Heart left ventricle (tissue), 16 donors: Measurements from ENCODE around the gene MEIOB. TPM values are rescaled to one million over a fixed set of nuclear protein-coding genes. Genes with fewer than 3 reads are reported as not detected.

Source experiments
- ATAC-seq, 4 donors: fragments of 200-7000 bp; cut with Tn5 transposase; one replicate each; pipeline ENCODE4 v1.9.1; 2020 to 2022; ENCODE audit warnings: moderate library complexity in 4 of 4, mild to moderate bottlenecking in 3 of 4, moderate number of reproducible peaks in 1 of 4
- DNase-seq, 5 donors: peaks; one replicate each; pipeline ENCODE4 v3.0.0-alpha.2; 2020
- H3K27ac ChIP-seq, 12 donors: fragments of 200-600 bp; sonication (generic) in 4 of 12; one replicate each; pipeline versions ENCODE4 v1.5.0 to v1.8.0; 2016 to 2022; ENCODE audit warnings: mild to moderate bottlenecking in 2 of 12
- H3K27me3 ChIP-seq, 9 donors: fragments of 200-600 bp; sonication (generic) in 2 of 9; one replicate each; pipeline versions ENCODE4 v1.5.1 to v1.8.0; 2016 to 2022; ENCODE audit warnings: mild to moderate bottlenecking in 3 of 9
- H3K36me3 ChIP-seq, 9 donors: fragments of 200-600 bp; sonication (generic) in 2 of 9; one replicate each; pipeline versions ENCODE4 v1.5.0 to v1.8.0; 2018 to 2022; ENCODE audit warnings: mild to moderate bottlenecking in 2 of 9
- H3K4me1 ChIP-seq, 12 donors: fragments of 200-600 bp; sonication (generic) in 4 of 12; one replicate each; pipeline versions ENCODE4 v1.5.0 to v1.8.0; 2016 to 2022; ENCODE audit warnings: mild to moderate bottlenecking in 3 of 12
- H3K4me3 ChIP-seq, 12 donors: fragments of 200-600 bp; sonication (generic) in 4 of 12; one replicate each; pipeline versions ENCODE4 v1.5.0 to v1.8.0; 2017 to 2022; ENCODE audit warnings: mild to moderate bottlenecking in 9 of 12, moderate library complexity in 4 of 12
- H3K9me3 ChIP-seq, 12 donors: fragments of 200-600 bp; sonication (generic) in 4 of 12; one replicate each; pipeline versions ENCODE4 v1.5.0 to v1.8.0; 2016 to 2022; ENCODE audit warnings: mild to moderate bottlenecking in 1 of 12
- CTCF ChIP-seq, 12 donors: fragments of 200-600 bp; sonication (generic) in 4 of 12; IDR thresholded peaks; one replicate each; pipeline versions ENCODE4 v1.5.0 to v1.8.0; 2018 to 2022; ENCODE audit warnings: antibody characterized with exemption in 12 of 12, mild to moderate bottlenecking in 5 of 12
- POLR2A ChIP-seq, 2 donors: fragments of 450-650 bp; IDR thresholded peaks; one replicate each; pipeline ENCODE4 v1.6.1; 2017; ENCODE audit warnings: antibody characterized with exemption in 2 of 2, mild to moderate bottlenecking in 2 of 2, moderate library complexity in 2 of 2
- WGBS, 4 donors: extraction: QIAGEN DNeasy Blood & Tissue Kit in 2 of 4; methylation state at CpG; one replicate each; pipeline versions ENCODE4 v1.1.5 to v1.1.7; 2013 to 2018; 5-methylcytosine and 5-hydroxymethylcytosine counted together
- intact Hi-C, 10 donors: fragments of 100-400 bp; cut with DNase I; formaldehyde crosslinking; loops; one replicate each; pipeline versions ENCODE4 v1.11.1 to v1.14.2; 2022
- polyA plus RNA-seq, 2 donors: library from polyadenylated mRNA; stranded (reverse); fragments of 200-250 nt; gene quantifications; one replicate each; pipeline ENCODE4 v1.2.3, GENCODE V29; 2013
- total RNA-seq, 9 donors: library from RNA; depleted of rRNA in 2 of 9; stranded (reverse); fragments of >200 nt in 2 of 9; fragmentation: NEBNext Ultra II Directional in 3 of 9; extraction: Animal tissue kit (Norgen Biotek cat#: 25700) in 3 of 9; gene quantifications; one replicate each; pipeline versions ENCODE4 v1.1.0 to v1.2.4, GENCODE V29; 2016 to 2023
- donor health status: ischemic (EF 13 %, LVEDD 7.1; RV severe dilation, severe dysfunction).
- donor health status: healthy with polysubstance abuse.
- donor health status: DM: no; HTN: yes; CAD: no.
- donor health status: DM: no; HTN: no; CAD: no.
- donor health status: ischemic (EF 25% LVEDD 6.9; RV normal size, moderate dysfunction).
- donor health status: ischemic (EF 25% LVEDD 5.7; RV mildly dilated, moderate dysfunction).
- donor health status: healthy.
- donor health status: DM: yes; HTN: yes; CAD: no.
- donor health status: ischemic (EF 35%, LVEDD 5.7; RV mildly dilated, moderate dysfunction).
- donor health status: nonischemic (EF 11% LVEDD 7.7; RV severe dilation, severe dysfunction).
- donor health status: DM: yes; HTN: yes; CAD: no.
- donor health status: PGD.
- donor health status: ischemic (EF 29% LVEDD 5.4; RV normal size, mild dysfunction).
- donor health status: nonischemic (EF 23%, LVEDD 6.1; RV moderate dilation, normal function).

MEIOB gene
- total and polyA plus RNA-seq, 11 donors, result not detected

GRCh38 chr16:1874854-1875253 lies 2.9 kb upstream of the MEIOB start:
- H3K4me1 ChIP-seq, result peaks cover 0 to 9% (median 0%) of the 10 kb centered on the region in 12 donors
- no peak overlapping the region for H3K4me3 ChIP-seq
- no peaks in the 10 kb centered on the region for H3K9me3 ChIP-seq
- WGBS, 4 donors, result 46 to 52% (median 50%) methylated on average over 6 of the region's 6 CpGs
- intact Hi-C loops, result loop anchor here in 2 of 10 donors (5.0 kb wide), 2 partner anchors 37 to 42 kb away; partner anchors contain the start of gene HS3ST6 (in 1 of the 2)
- H3K27me3 ChIP-seq, result peaks cover 9 to 63% (median 26%) of the 10 kb centered on the region in 9 donors
- DNase-seq, result no peak
- no peaks in the 10 kb centered on the region for H3K36me3 ChIP-seq
- TF ChIP-seq CTCF (IDR thresholded peaks at IDR 0.05) (no peak), POLR2A (IDR thresholded peaks at IDR 0.05) (no peak)
- H3K27ac ChIP-seq, result no peak overlapping the region
- ATAC-seq, result no peak

GRCh38 chr16:1870365-1871082 lies 1.4 kb downstream of the MEIOB start:
- 58 to 64% (median 60%) methylated on average over 9 of the region's 9 CpGs for WGBS, 4 donors
- intact Hi-C loops, result loop anchor here in 1 of 10 donors (5.0 kb wide), 1 partner anchor 47 kb away; the partner anchor contains the start of gene HS3ST6
- H3K27me3 ChIP-seq, result peaks cover 6 to 50% (median 21%) of the 10 kb centered on the region in 9 donors
- DNase-seq, result no peak
- ATAC-seq, result no peak
- TF ChIP-seq POLR2A (IDR thresholded peaks at IDR 0.05), result no peak
- no peak for TF ChIP-seq CTCF (IDR thresholded peaks at IDR 0.05)
- H3K27ac ChIP-seq, result no peak overlapping the region
- no peak overlapping the region for H3K4me3 ChIP-seq
- no peaks in the 10 kb centered on the region for H3K36me3 ChIP-seq
- no peaks in the 10 kb centered on the region for H3K9me3 ChIP-seq
- peaks cover 0 to 9% (median 0%) of the 10 kb centered on the region in 12 donors for H3K4me1 ChIP-seq

- Histone ChIP-seq H3K36me3 (no peaks in the 10 kb centered on the region), H3K4me1 (no peaks in the 10 kb centered on the region), H3K9me3 (no peaks in the 10 kb centered on the region), H3K27me3 (peaks cover 0 to 51% (median 6%) of the 10 kb centered on the region in 9 donors), H3K4me3 (no peak overlapping the region), H3K27ac (no peak overlapping the region)
- TF ChIP-seq POLR2A (IDR thresholded peaks at IDR 0.05), result no peak
- no peak for TF ChIP-seq CTCF (IDR thresholded peaks at IDR 0.05)
- 57 to 70% (median 66%) methylated on average over 6 of the region's 6 CpGs for WGBS, 4 donors
- DNase-seq, result no peak
- no peak for ATAC-seq
- intact Hi-C loops, result loop anchor here in 5 of 10 donors (2.0 to 10.0 kb wide), 5 partner anchors 36 to 129 kb away; no protein-coding TSS in a partner anchor
These were observed 5.9 kb downstream of the MEIOB start for GRCh38 chr16:1865902-1866690.
